Loucy (cell line): ENCODE results near the gene TMEM25.

Source experiments
- H2AFZ ChIP-seq: fragments of 200-600 bp; sonication (generic); 2 replicates; pipeline ENCODE4 v1.6.0; 2016; ENCODE audit warnings: antibody characterized with exemption, mild to moderate bottlenecking, low read length, moderate library complexity
- H3F3A ChIP-seq: fragments of 200-600 bp; 2 replicates; pipeline ENCODE4 v1.6.0; 2016; ENCODE audit warnings: antibody characterized with exemption, low read depth, mild to moderate bottlenecking
- H3K27me3 ChIP-seq: fragments of 200-600 bp; sonication (generic); 2 replicates; pipeline ENCODE4 v1.6.1; 2014; ENCODE audit warnings: low read length, mild to moderate bottlenecking; ENCODE audit not compliant: insufficient read depth, poor library complexity, severe bottlenecking
- H3K36me3 ChIP-seq: fragments of 200-600 bp; sonication (generic); 2 replicates; pipeline ENCODE4 v1.6.1; 2016; ENCODE audit warnings: low read length; ENCODE audit not compliant: insufficient read depth
- H3K4me1 ChIP-seq: fragments of 200-600 bp; sonication (generic); 2 replicates; pipeline ENCODE4 v1.5.1; 2014; ENCODE audit warnings: low read length, mild to moderate bottlenecking; ENCODE audit not compliant: insufficient read depth, poor library complexity, severe bottlenecking
- H3K4me2 ChIP-seq: fragments of 200-600 bp; sonication (generic); 2 replicates; pipeline ENCODE4 v1.6.0; 2014; ENCODE audit warnings: antibody characterized with exemption, low read length, low read depth, mild to moderate bottlenecking; ENCODE audit not compliant: poor library complexity, severe bottlenecking
- H3K4me3 ChIP-seq: fragments of 200-600 bp; sonication (generic); 2 replicates; pipeline ENCODE4 v1.5.1; 2014; ENCODE audit warnings: low read length, mild to moderate bottlenecking, mixed read lengths; ENCODE audit not compliant: poor library complexity, severe bottlenecking
- H3K79me2 ChIP-seq: fragments of 200-600 bp; sonication (generic); 2 replicates; pipeline ENCODE4 v1.6.1; 2014; ENCODE audit warnings: low read length; ENCODE audit not compliant: insufficient read depth
- H3K9ac ChIP-seq: fragments of 200-600 bp; sonication (generic); 2 replicates; pipeline ENCODE4 v1.6.0; 2014; ENCODE audit warnings: mild to moderate bottlenecking, low read depth, low read length, moderate library complexity; ENCODE audit not compliant: poor library complexity, severe bottlenecking
- H3K9me2 ChIP-seq: fragments of 200-600 bp; sonication (generic); replicated peaks from 2 replicates; pipeline ENCODE4 v1.6.1; 2016; ENCODE audit warnings: low read depth, low read length, mixed read lengths
- H3K9me3 ChIP-seq: fragments of 200-600 bp; sonication (generic); 2 replicates; pipeline ENCODE4 v1.6.1; 2014; ENCODE audit warnings: mild to moderate bottlenecking, antibody characterized with exemption, low read length, low read depth; ENCODE audit not compliant: insufficient read depth
- H4K20me1 ChIP-seq: fragments of 200-600 bp; sonication (generic); 2 replicates; pipeline ENCODE4 v1.6.0; 2014; ENCODE audit warnings: antibody characterized with exemption, low read length, mild to moderate bottlenecking; ENCODE audit not compliant: insufficient read depth, poor library complexity, severe bottlenecking
- CTCF ChIP-seq: fragments of 200-600 bp; sonication (generic); conservative IDR thresholded peaks from 2 replicates; pipeline ENCODE4 v1.5.1; 2014; ENCODE audit warnings: mild to moderate bottlenecking, antibody characterized with exemption, low read length
- EZH2phosphoT487 ChIP-seq: fragments of 200-600 bp; IDR thresholded peaks from 2 replicates; pipeline ENCODE4 v1.6.1; 2018; ENCODE audit warnings: antibody characterized with exemption, mild to moderate bottlenecking, moderate library complexity, borderline replicate concordance

Gene TMEM25

GRCh38 chr11:118544010-118544646, 13.1 kb downstream of the TMEM25 start:
- H3K36me3 ChIP-seq, result no peaks in the 10 kb centered on the region
- H3K79me2 ChIP-seq, result no peaks in the 10 kb centered on the region
- H3K9ac ChIP-seq, result no peak overlapping the region
- no peaks in the 10 kb centered on the region for H4K20me1 ChIP-seq
- TF ChIP-seq CTCF, result no peak
- no peak for TF ChIP-seq EZH2phosphoT487
- H3K4me2 ChIP-seq, result no peak overlapping the region
- H3K9me2 ChIP-seq, result no peaks in the 10 kb centered on the region
- H2AFZ ChIP-seq, result no peak overlapping the region
- no peak overlapping the region for H3K4me3 ChIP-seq
- no peaks in the 10 kb centered on the region for H3K4me1 ChIP-seq
- H3K27me3 ChIP-seq, result no peaks in the 10 kb centered on the region
- H3F3A ChIP-seq, result no peaks in the 10 kb centered on the region
- no peaks in the 10 kb centered on the region for H3K9me3 ChIP-seq

GRCh38 chr11:118544647-118545010, 13.6 kb downstream of the TMEM25 start:
- no peak overlapping the region for H3K4me3 ChIP-seq
- H3F3A ChIP-seq, result no peaks in the 10 kb centered on the region
- no peaks in the 10 kb centered on the region for H3K4me1 ChIP-seq
- H3K9me2 ChIP-seq, result no peaks in the 10 kb centered on the region
- TF ChIP-seq CTCF (no peak), EZH2phosphoT487 (no peak)
- no peaks in the 10 kb centered on the region for H3K9me3 ChIP-seq
- no peak overlapping the region for H3K4me2 ChIP-seq
- H3K36me3 ChIP-seq, result no peaks in the 10 kb centered on the region
- no peaks in the 10 kb centered on the region for H4K20me1 ChIP-seq
- H3K9ac ChIP-seq, result no peak overlapping the region
- no peak overlapping the region for H2AFZ ChIP-seq
- no peaks in the 10 kb centered on the region for H3K79me2 ChIP-seq
- H3K27me3 ChIP-seq, result no peaks in the 10 kb centered on the region

GRCh38 chr11:118545533-118545932, 14.5 kb downstream of the TMEM25 start:
- Histone ChIP-seq H3K4me3 (no peak overlapping the region), H3K27me3 (no peaks in the 10 kb centered on the region), H3K9ac (no peak overlapping the region), H3K9me3 (no peaks in the 10 kb centered on the region), H3K4me1 (no peaks in the 10 kb centered on the region), H3K79me2 (no peaks in the 10 kb centered on the region), H2AFZ (no peak overlapping the region), H4K20me1 (no peaks in the 10 kb centered on the region), H3K36me3 (no peaks in the 10 kb centered on the region), H3F3A (no peaks in the 10 kb centered on the region), H3K4me2 (no peak overlapping the region), H3K9me2 (no peaks in the 10 kb centered on the region)
- TF ChIP-seq EZH2phosphoT487 (no peak), CTCF (no peak)
